Measurements from ENCODE around the gene CADM4.

DNA sequence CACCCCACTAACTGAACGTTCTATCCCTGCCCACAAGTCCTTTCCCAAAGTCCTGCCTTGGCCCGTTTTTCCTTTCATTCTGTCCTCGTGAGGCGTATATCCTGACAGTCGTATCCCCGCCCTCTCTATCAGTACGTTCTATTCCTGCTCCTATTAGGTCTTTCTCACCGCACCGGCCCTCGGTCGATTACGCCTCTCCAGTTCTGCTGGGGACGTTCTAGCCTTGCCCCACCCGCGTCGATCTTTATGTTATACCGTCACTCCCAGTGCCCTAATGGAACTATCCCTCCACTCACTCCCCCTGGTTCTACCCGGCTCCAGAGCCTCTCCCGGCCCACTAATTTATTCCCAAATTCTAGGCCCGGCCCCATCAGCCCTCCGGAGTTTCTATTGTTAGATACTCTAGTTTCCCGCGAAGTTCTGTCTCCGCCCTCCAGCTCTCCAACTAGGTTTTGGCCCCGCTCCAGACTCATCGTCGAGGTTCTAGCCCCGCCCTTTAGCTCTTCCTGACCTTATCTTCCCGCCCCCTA is 28.3 kb upstream of the CADM4 start:
- TF ChIP-seq POLR2A (IDR thresholded peaks at IDR 0.05; ENCODE audit: low read depth) (no peak), POLR2AphosphoS5 (IDR thresholded peaks at IDR 0.05) (no peak), EP300 (IDR thresholded peaks at IDR 0.05) (no peak)
- TF ChIP-seq, protein P1, sequence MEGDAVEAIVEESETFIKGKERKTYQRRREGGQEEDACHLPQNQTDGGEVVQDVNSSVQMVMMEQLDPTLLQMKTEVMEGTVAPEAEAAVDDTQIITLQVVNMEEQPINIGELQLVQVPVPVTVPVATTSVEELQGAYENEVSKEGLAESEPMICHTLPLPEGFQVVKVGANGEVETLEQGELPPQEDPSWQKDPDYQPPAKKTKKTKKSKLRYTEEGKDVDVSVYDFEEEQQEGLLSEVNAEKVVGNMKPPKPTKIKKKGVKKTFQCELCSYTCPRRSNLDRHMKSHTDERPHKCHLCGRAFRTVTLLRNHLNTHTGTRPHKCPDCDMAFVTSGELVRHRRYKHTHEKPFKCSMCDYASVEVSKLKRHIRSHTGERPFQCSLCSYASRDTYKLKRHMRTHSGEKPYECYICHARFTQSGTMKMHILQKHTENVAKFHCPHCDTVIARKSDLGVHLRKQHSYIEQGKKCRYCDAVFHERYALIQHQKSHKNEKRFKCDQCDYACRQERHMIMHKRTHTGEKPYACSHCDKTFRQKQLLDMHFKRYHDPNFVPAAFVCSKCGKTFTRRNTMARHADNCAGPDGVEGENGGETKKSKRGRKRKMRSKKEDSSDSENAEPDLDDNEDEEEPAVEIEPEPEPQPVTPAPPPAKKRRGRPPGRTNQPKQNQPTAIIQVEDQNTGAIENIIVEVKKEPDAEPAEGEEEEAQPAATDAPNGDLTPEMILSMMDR (IDR thresholded peaks at IDR 0.05), result no peak

Data from esophagus muscularis mucosa (tissue), 4 donors.